Stimulated activated CD8-positive, alpha-beta memory T cell treated with anti-CD3 and anti-CD28 coated beads, Interleukin-2, amount 100 ng/mL, for 1 hour (primary cell): ENCODE measurements around the gene RAB11FIP3.
"Not testable (repeated sequence)": the region's sequence is repeated elsewhere in the genome, so short reads cannot be mapped to it uniquely, and the experiment has no call there.

Source experiments
- DNase-seq, 2 donors: peaks; one replicate each; pipeline ENCODE4 v3.0.0-alpha.2; 2020; ENCODE audit warnings: low read depth in 2 of 2

The RAB11FIP3 gene

DNA sequence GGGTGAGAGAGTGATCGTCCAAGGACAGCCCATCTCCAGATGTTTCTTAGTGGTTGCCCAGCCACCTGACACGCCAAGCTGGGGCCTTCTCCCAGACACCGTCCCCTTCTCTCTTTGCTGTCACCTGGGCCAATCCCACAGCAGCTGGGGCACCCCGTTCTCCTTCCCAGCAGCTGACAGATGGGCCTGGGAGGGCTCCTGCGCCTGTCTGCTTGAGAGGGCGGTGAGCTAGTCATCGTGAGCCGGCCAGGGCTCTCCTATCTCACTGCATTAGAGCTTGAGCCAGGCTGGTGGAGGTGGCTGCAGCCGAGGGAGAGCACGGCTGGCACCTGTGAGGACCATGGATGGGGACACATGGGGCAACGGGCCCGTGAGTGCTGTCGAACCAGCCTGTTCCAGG is 41.2 kb downstream of the RAB11FIP3 start:
- DNase-seq: no peak

GRCh38 chr16:467249-467871 is 41.9 kb downstream of the RAB11FIP3 start:
- not testable (repeated sequence) for DNase-seq

GRCh38 chr16:468068-468821 is 42.8 kb downstream of the RAB11FIP3 start:
- DNase-seq: no peak

GRCh38 chr16:469459-469858 is 44.0 kb downstream of the RAB11FIP3 start:
- not testable (repeated sequence) for DNase-seq

GRCh38 chr16:470418-470817 is 45.0 kb downstream of the RAB11FIP3 start:
- DNase-seq: no peak

DNA sequence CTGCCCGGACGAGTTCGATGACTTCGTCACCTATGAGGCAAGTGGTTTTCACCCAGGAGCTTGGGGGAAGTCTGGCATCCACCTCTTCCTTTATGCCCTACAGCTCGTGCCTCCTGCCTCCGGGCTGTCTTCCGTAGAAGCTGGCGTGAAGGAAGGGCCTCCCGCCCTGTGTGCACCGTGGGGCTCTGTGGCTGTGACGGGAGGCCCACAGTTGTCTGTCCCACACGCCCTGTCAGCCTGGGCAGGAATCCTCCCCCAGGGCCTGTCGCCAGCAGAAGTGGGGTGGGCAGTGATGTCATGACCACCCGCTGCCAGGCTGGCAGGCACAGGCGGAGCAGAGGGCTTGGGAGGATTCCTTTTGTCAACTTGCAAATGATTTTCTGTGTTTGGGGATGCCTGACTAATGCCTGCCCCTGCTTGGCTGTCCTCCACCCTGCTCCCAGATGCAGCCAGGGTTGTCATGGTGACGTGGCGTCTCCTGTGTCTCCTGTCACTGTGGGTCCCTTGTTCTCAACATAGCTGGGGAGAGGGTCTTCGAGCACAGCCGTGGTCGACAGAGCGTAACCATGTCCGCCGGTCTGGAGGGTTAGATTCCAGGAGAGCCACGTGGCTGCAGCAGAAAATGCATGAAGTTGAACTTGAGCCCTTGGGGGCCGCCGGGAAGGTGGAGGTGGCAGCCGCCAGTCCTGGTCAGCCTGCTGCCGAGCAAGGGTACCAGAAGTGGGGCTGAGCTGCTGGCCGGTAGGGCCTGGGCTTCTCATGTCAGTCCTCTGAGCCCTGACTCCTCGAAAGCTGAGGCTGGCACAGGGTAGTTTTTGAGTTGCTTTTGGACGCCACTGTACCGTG is 46.1 kb downstream of the RAB11FIP3 start:
- no peak for DNase-seq

DNA sequence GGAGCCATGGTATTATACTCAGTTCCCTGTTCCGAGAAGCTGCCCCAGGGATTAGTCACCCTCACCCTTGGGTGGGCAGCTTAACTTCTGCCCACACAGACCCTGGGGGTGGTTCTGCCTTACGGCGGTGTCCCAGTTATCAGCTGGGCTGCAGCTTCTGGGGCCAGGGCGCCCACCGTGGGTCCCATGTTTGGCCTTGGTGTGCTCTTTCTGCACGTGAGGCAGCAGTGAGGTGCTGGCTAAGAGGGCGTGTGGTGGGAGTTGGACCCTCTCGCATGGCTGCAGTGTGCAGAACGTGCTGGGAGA is 46.7 kb downstream of the RAB11FIP3 start:
- no peak for DNase-seq

DNA sequence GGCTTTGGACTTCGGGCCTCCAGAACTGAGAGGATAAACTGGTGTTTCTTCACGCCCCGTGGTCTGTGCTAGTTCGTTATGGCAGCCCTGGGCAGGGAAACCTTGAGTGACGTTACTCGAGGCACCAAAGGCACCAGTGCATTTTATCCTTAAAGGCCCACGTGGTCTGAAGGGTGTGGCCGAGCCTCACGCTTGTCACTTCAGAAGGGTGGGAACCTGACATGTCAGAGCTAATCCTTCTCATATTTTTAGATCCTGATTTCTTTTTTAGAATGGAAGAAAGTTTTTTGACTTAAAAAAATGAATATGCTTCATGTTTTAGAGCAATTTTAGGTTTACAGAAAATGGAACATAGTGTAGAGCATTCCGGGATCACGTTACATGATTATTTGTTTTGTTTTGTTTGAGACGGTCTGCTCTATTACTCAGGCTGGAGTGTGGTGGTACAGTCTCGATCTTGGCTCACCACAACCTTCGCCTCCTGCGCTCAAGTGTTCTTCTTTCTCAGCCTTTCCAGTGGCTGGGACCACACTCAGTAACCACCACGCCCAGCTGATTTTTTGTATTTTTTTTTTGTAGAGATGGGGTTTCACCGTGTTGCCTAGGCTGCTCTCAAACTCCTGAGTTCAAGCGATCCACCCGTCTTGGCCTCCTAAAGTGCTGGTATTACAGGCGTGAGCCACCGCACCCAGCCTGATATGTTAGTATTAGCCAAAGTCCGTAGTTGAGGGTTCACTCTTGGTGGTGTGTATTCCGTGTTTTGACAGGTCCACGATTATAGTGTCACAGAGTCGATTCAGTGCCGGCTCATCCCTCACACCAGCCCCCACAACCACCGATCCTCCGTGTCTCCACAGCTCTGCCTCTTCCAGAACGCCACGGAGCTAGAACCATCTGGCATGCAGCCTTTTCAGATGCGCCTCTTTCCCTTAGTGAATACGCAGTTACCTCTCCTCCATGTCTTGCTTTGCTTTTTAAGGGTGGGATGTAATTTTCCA is 47.9 kb downstream of the RAB11FIP3 start:
- DNase-seq: no peak

- DNase-seq: no peak
Observed at GRCh38 chr16:474420-475122, 49.1 kb downstream of the RAB11FIP3 start.

- no peak for DNase-seq
Observed at GRCh38 chr16:476039-476438, 50.6 kb downstream of the RAB11FIP3 start.

DNA sequence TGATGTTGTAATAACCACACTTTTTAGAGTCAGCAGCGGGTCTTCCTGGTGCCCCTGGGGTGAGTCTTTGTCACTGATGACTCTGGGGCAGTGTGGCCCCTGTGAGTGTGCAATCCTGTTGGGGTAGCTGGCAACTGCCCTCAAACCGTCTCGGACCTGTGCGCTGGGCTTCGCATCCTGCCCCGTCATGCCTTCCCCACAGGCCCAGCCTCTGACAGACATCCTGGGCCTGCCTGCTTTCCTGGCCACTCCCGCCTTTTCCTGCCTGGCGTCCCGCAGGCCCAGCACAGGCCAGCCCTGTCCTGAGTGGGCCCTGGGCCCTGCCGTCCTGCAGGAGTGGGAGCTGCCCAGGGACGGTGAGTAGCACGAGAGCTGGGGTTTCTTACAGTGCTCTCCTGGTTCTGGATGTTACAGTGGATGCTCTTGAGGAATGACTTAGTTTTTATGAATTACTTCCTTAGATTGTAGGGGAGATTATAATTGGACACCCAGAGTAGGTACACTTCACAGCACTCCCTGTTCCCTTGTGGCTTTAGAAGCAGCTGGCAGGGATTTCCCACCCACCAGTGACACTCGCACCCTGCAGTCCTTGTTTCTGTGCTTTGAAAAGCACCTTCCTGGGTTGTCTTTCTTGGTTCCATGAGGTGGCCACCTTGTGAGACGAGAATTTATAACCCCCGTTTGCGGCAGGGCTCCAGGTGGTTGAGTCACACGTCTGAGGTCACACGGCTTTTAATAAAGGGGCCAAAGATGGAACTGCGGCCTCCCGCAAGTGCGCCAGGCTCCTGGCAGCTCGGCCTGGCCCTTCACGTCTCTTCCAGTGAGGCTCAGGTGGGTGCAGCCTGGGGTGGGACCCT is 52.1 kb downstream of the RAB11FIP3 start:
- no peak for DNase-seq

DNA sequence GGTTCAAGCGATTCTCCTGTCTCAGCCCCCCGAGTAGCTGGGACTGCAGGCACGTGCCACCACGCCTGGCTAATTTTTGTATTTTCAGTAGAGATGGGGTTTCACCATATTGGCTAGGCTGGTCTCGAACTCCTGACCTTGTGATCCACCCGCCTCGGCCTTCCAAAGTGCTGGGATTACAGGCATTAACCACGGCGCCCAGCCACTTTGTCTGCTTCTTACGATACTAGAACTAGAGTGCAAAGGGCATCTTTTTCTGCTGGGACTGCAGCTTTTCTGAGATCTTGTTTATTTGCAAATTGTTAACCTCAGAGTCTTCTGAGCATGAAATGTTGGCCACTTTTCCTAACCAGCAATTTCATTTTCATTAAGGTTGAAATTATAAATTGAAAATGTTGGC is 52.8 kb downstream of the RAB11FIP3 start:
- DNase-seq: not testable (repeated sequence)

- DNase-seq: no peak
Observed at GRCh38 chr16:482468-483185, 57.2 kb downstream of the RAB11FIP3 start.

GRCh38 chr16:483341-484075 is 58.1 kb downstream of the RAB11FIP3 start:
- DNase-seq: no peak

DNA sequence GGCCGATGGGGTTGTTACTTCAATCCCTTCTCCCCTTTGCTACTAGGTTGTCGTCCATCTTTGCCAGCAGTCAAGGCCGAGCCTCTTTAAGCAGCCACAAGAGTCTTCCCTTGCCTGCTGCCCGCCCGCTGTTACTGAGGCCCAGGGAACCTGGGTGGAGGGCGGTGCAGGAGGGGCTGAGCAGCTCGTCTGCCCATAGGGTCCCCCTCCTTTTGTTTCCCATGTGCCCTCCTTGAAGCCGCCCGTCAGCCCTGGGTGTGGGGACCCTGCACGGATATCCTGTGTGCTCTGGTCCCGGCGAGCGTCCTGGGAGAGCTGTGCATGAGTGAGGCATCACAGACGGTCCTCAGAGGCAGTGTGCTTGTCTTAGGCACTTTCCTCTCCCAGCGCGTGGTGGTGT is 64.2 kb downstream of the RAB11FIP3 start:
- DNase-seq: no peak

DNA sequence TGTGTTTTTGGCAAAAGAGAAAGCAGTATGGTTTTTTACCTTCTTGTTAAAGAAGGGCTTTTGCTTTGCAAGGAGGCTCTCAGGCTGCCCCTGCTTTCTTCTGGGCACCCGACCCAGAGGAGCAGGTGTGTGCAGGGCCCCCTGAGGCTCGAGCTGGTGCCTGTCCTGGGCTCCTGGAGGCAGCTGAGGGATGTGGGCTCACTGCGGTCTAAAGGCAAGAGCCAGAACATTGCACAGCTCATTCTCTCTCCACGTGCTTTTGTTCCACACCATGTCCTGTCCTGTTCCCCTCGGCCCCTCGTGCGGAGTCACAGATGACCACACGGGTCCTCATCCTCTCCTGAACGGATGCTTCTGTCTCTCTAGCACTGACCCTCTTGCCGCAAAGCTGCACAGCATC is 65.3 kb downstream of the RAB11FIP3 start:
- DNase-seq: no peak

DNA sequence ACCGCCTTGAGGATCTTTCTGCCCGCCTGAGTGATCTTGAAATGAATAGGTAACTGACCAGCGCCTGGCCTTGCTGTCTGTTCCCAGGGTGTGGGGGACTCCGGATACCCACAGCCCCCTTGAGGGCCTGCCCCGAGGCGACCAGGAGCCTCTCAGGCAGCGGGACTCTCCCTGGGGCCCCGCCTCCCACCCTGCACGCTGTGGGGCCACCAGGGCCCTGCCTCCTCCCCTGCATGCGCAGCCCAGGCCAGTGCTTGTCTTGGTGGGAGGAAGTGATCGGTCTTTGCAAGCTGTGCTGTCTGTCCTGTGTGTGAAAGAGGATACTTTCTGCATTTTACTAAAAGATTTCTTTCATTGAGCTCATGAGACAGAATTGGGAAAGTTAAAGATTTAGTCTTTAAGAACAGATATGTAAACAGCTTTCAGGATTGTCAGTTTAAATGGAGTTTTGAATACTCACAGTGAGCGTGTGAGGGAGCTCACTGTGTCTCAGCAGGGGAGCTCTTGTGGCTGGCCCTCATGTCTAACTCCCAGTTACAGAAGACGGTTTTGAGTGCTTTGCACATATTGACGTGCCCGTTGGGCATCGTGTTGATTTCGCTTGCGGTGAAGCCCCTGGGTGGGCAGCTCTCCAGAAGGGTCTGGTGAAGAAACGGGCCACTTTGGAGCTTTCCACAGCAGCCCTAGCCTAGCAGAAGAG is 65.9 kb downstream of the RAB11FIP3 start:
- no peak for DNase-seq
